Measurements from ENCODE around the gene TNFAIP2.

TNFAIP2 gene, protein sequence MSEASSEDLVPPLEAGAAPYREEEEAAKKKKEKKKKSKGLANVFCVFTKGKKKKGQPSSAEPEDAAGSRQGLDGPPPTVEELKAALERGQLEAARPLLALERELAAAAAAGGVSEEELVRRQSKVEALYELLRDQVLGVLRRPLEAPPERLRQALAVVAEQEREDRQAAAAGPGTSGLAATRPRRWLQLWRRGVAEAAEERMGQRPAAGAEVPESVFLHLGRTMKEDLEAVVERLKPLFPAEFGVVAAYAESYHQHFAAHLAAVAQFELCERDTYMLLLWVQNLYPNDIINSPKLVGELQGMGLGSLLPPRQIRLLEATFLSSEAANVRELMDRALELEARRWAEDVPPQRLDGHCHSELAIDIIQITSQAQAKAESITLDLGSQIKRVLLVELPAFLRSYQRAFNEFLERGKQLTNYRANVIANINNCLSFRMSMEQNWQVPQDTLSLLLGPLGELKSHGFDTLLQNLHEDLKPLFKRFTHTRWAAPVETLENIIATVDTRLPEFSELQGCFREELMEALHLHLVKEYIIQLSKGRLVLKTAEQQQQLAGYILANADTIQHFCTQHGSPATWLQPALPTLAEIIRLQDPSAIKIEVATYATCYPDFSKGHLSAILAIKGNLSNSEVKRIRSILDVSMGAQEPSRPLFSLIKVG

DNA sequence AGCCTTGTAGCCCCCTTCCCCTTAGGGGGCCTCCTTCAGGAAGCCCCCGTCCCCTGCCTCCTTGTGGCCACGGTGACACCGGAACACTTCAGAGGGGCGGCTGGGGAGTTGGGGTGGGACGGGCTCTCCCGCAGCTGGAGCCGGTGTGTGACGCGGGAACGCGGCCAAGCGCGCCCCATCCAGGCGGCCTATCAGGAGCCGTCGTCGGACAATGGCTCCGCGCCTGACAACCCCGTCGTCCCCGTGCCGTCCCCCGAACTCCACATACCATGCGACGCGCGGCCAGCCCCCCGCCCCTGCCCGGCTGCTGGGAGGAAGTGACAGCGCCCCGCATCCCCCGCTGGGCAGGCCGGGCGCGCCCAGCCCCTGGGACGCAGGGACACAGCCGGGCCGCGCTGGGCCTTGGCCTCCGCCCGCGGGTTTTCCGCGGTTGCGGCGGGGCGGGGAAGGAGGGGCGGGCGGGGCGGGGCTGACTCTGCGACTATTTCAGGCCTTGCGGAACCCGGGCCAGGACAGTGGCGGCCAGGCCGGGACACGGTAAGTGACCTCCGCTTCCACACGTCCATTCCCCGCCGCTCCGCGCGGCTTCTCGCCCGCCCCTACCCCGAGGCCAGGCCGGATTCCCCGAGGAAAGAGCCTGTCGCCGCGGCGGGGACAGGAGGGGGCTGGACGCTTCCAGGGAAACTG, at the start of gene TNFAIP2:
TSS of gene TNFAIP2 (plus strand) at position 515 of the 687 bp plus-strand sequence. CDS start 2,997 bp downstream, outside the sequence.
- no peak for DNase-seq

DNA sequence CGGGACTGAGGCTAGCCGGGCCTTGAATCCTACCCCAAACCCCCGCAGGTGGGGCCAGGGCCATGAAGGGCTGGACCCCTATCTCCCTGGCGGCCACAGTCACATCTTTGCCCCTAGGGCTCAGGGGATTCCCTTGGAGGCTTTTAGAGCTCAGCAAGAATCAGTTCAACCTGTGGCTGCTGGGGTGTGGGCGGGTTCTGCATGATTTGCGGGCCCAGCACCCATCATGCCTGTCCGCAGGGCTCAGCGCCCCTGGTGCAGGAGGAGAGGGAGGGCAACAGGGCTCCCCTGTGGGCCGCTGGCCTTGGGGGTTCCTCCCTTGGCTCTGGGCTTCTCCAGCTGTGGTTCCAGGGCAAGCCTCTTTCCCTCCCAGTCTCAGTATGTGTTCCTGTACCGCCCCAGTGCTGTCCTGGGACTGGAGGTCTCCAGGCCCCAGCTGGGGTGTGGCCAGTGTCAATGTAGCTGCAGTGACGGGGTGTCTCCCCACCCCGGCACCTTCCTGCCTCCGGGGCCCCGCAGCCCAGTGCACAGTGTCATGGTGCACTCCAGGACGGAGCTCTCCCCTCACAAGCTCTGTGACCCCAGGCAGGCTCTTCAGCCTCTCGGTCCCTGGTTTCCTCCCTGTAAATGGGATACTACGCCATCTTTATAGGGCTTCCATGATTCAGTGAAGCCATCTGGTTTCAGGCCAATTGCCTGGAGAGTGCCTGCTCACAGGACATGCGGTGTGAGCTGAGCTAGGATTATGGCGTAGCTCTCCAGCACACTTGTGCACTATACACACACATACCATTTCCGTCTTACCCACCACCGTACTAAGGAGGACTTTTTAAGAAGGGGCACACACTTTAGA, 49.2 kb upstream of the TNFAIP2 start:
- no peak for DNase-seq

DNA sequence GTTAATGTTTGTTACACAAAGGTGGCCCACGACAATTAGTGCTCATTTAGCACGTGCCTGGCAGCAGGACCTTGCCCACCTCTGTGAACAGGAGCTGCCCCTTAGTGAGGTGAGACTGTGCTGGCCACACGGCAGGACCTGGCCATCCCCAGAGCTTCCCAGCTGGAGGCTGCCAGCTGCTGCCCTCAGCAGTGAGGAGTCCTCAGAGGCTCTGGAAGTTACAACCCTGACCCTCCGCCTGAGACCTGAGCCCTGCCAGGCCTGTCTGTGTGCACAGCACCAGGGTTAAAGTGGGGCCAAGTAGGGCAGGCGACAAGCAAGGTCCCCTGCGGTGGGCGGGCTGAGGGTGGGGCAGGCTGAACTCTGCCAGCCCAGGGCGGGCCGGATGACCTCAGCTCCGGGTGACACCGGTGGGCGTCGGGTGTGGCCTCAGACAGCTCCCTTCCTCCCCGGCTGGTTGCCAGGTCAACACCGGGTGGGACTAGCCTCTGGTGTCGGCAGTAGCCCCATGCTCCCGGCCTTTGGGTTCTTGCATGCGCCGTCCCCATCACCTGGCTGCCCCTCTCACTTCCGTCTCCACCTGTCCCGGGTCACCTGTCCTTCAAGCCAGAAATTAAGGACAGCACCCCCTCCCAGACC, 48.4 kb upstream of the TNFAIP2 start:
- no peak for DNase-seq

DNA sequence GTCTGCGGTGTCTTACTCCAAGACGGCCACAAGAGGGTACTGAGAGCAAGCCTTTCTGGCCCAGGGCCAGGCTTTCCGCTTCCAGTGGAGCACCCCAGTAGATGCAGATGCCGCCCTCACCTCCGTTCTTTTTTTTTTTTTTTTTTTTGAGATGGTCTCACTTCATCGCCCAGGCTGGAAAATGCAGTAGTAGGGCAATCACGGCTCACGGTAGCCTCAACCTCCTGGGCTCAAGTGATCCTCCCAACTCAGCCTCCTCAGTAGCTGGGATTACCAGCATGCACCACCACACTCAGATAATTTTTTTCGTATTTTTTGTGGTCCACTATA, 44.9 kb upstream of the TNFAIP2 start:
- DNase-seq = no peak

DNA sequence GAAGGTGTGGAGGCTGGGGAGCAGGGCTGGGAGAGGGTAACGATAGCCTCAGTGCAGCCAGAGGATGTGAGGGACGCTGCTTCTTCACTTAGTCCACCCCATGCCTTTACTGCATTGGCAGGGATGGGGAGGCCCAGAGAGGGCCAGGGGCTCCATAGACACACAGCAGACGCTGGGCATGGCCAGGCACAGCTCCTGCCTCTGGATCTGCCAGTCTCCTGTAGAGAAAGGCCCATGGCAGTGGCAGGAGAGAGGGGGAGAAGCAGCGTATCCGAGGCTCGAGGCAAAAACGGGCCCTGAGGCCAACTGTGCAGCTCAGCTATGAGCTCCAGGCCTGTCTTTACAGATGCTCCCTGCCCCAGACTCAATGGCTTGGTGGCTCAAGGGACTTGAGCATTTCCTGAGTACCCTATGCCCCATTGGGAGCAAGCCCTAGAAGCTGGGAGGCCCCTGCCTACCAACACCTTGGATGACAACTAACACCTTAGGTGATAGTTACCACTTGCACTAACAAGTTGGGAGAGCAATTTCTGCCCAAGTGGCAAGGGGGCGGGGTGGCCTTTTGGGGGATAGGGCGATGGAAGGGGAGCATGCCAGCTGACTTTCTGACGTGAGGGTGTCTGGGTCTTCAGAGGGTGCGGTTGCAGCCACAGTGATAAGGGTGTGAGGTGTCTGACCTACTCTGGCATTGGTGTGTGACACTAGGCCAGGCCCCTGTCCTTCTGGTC, 44.2 kb upstream of the TNFAIP2 start:
- DNase-seq = no peak

DNA sequence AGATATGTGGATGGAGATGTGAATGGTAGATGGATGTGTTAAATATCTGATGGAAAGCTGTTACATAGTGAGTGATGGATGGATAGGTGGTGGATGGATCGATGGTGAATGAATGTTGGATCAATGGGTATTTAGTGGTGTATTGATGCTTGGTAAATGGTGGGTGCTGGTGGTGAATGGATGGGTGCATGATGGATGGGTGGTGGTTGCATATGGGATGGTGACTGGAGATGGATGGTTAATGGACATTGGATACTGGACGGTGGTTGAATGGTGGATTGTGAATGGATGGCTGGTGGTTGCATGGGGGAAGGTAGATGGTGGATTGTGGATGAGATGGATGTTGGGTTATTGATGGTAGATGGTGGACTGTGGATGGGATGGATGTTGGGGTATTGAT, 41.3 kb upstream of the TNFAIP2 start:
- DNase-seq = no peak

DNA sequence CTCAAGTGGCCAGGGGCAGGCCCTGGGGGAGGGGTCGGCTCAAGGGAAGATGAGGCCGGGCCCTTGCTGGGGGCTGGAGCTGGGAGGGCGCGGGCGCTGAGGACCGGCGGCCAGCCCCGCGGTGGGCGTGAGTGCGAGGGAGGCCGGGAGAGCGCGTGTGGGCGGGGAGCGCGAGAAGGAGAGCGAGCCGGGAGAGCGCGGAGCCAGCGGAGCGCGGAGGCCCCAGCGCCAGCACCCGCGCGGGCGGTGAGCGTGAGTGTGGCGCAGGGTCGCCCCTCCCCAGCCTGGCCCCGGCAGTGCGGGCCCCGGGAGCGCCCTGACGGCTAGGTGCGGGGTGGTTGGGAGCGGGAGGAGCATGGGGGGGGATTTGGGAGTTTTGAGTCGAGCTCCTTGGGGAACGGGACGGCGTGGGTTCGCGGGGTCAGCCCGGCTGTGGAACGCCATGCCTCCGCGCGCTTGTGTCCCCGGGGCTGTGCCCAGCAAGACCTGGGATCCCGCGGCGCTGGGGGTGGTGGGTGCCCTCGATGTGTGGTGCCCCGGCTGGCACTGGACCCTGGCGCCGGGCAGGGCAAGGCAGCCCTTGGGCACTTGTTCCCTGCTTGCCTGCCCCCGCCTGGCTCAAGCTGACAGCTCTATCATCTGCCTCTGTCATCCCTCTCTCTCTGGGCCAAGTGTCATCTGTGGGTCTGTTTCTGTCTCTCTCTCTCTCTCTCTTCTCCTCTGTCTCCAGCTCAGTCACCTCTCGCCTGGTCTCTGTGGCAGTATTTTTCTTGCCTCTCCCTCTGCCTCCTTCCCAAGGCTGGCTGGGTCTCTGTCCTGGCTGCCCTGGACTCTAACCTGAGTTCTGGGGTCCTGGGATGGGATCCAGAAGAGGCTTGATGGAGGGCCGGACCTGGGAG, 39.0 kb upstream of the TNFAIP2 start, which contains the start of gene LBHD2:
TSS of gene LBHD2 (plus strand) at position 190 of the 899 bp plus-strand sequence. CDS start 1,803 bp downstream, outside the sequence.
- no peak for DNase-seq

DNA sequence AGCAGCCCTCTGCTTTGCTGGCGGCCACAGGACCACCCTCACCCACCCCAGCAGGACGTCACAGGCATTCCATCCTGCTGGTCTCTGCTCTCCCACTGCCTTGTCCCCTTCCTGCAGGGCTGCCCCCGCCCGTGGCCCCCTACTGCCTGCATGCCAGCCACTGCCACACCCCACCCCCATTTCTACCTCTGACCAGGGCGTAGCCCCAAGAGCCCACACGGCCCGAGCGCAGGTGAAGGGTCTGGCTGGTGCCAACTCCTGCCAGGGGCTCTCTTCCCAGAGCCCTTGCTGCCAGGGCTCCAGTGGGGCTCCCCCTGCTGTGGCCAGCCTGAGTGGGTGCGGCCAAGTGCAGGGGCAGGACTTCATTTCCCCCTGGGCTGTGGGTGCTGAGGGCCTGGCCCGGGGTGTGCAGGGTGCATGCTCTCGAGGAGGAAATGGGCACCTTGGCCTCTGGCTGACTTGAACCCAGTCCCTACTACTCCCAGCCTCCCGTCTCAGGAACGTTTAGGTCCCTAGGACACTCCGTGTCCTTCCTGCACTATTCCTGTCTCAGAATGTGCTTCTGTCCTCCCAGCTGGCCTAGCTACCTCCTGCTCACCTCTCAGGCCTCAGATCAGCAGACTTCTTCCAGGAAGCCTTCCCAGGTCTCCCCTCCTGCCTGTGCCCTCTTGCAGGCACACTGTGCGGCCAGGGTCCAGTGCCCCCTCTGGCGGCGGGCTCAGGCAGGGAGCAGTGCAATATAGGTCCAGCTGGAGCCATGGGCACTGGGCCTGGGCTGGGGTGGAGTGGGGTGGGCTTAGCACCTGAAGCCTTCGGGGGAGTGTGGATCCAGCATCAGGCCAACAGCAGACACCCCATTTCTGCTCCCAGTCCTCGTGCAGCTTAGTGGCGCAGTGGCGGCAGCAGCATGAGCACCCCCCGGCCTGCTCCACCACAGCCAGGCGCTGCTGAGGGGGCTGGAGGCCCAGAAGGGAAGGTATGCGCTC, 37.9 kb upstream of the TNFAIP2 start:
- DNase-seq = no peak

DNA sequence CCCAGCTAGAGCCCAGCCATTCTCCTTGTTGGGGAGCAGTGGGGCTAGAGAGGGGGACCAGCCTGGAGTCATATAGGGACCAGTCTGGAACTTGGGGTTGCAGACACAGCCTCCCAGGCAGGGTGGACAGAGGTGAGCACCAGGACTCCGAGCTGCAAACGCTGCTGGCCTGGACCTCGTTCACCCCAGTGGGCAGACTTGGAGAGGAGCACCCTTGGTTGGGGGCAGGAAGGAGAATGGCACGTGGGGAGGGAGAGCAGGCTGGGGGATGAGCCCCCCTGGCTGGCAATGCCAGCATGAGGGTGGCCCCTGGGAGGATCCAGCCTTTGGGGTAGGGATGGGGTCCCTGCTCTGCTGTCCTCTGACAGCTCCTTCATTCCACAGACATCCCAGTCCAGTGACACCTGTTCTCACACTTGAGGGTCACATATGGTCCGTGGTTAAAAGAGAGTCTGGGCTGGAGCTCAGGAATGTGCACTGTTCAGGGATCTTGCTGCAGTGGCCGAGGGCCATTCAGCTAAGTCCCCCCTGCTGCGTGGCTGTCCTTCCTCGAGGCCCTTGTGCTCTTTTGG, 36.4 kb upstream of the TNFAIP2 start:
- no peak for DNase-seq

DNA sequence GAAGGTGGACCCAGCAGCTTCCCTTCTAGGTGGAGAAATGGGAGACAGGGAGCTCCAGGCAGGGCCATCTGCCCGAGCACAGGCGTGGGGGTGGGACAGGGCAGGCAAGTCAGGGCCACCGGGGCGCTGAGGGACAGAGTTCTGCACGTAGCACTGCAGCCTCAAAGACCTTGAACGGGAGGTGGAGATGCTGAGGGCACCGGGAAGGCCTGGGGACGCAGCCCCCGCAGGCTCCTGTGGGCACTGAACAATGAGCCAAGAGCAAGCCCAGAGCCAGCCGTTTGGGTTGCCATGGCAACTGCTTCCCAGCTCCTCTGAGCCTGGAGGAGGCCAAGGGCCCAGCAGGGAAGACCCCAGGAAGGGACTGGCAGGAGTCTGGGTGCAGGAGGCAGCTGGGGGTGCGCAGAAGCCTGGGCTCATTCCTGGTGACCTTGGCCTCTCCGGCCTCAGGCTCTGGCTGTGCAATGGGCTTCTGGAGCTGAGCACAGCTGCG, 35.9 kb upstream of the TNFAIP2 start:
- no peak for DNase-seq

DNA sequence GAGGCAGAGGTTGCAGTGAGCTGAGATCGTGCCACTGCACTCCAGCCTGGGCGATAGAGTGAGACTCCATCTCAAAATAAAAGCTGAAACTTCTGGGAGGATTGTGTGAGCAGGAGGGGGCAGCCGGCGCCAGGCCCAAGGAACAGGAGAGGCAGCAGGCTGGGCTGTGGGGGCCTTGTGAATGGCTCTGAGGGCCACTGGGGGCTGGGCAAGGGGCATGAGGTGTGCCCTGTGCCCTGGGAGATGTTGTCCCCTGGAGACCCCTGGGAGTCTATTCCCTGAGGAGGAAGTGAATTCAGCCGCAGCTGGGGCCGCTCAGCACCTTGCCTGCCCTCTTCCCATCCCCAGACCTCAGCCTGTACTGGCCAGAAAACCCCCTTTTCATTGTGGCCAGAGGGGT, 34.3 kb upstream of the TNFAIP2 start:
- no peak for DNase-seq

DNA sequence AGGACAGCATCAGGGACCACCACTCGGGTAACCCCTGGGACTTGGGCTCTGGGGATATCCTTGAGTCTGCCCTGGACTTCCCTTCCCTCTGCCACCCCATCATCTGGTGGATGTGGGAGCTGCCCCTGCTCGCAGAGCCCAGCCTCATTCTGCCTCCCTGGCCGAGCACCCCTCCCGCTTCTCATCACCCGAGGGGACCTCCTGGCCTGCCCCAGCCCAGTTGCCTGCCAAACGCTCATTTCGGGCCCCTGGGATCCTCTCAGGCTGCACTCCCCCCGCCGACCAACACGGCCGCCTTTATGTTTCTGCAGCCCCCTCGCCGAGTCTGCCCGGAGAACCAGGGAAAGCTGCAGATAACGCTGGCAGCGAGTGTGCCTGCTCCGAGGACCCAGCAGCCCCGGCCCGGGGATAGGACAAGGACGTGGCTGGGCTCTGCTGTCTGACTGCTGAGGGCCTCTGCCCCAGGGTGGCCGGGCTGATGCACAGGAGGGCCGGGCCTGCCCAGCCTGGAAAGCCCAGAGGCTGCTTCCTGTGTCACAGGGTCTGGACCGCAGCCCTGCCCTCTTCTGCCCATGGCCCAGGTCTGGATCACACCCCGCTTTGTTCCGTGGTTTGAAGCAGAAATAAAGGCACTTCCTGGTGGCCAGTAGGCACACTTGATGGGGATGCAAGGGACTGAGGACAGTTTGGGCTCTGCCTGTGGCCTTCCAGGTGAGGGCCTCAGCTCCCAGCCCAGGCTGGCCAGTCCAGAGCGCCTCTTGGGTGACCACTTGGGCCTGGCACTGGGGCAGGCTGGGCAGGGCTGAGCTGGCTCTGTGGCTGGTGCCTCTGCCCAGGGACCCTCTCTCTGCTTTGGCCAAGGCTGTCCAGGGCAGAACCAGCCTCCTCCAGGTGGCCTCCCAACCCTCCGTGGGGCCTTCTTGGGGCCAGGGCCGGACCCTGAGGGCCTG, 33.6 kb upstream of the TNFAIP2 start:
- DNase-seq = no peak

DNA sequence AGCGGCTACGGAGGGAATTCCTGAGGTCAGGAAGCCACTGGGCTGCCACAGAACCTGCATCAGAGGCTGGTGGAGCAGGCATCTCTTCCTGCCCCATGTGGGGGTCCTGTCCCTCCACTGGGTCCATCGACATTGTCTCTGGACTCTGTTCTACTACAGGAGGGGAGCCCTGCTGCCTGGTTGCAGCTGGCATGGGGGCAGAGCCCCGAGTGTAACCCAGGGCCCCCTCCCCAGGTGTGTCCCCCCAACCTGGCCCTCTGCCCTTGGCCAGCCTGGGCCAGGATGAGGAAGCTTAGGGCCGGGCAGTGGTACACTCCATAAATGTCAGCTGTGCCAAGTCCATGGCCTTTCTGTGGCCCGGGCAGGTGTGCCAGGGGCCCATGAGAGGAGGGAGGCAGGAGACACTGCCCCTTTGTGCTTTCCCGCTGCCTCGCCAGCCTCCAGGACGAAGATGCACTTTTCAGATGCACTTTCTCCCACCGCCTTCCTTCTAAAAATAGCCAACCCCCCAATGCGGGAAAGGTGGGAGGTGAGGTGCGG, 32.7 kb upstream of the TNFAIP2 start:
- no peak for DNase-seq

DNA sequence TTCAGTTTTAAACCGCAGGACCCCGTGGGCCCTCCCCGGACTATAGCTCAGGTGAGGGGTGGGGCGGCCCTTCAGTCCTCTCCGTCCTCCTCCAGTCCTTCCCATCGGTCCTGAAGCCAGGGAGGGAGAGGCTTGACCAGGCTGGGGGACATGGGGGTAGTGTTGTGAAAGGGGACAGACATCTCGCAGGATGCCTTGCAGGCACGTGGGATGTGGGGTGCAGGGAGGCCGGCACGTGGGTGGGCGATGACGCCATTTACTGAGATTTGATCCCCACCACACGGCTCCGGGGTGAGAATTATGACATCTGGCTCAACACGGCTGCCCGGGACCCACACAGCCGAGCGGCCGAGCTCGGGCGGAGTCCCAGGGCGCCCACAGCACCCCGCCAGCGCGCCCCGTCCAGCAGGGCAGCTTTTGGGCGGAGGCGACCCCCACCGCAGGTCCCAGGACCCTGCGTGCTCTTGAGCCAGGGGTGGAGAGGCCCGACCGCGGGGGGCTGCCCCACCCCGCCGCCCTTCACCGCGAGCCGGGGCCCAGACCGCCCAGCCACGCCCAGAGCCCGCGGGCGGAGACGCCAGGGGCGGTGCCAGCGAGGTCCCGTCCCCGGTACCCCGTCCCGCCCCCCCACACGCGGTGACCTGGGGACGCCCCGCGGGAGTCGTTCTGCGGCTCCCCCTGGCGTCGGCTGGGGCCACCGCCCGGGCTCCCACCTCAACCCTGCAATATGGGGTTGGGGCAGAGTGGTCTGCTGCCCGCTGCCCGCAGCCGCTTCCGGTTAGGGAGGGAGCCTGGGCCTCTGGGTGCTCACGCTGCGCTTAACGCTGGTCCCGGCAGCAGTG, 32.0 kb upstream of the TNFAIP2 start:
- DNase-seq = no peak

DNA sequence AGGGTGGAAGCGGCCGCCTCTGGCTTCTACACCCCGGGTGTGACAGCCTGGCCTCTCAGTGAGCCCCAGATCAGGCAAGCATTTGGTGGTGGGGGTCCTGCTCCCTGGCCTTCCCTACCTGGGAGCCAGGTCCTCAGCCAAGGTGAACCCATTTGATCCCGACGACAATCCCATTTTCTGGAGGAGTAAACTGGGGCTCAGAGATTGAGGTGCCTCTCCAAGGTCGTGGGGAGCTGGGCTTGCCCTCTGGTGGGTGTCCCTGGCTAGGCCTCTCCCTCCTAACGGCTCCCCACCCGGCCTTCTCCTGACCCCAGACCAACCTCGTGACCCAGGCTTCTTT, 31.4 kb upstream of the TNFAIP2 start:
- no peak for DNase-seq

DNA sequence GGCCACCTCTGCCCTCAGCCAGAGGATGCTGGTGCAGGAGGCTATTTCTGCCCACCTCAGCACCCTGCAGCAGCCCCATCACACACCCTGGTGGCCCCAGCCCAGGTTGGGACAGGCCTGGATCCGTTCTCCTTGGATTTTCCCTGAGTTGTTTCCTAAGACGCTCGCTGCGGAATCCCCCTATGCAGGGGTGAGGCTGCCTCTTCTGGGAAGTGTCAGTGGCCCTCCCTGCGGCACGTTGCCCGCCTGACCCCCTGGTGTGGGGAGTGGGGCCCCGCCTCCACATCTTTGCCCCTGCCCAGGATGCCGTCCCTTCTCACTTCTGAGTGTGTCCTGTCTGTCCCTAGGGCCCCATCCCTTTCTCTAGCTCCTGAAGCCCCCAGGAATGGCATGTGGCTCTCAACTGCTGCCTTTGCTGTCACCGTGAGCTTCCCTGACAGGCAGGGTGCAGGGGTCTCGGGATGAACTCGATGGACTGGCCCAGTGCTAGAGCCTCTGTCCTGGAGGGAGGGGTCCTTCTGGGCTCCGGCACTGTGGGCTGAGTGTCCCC, 29.3 kb upstream of the TNFAIP2 start:
- DNase-seq = no peak

Measured in SIG-M5 (cell line).